GM21529 (cell line): ENCODE data around the gene HOXC13.

Experiments
- ATAC-seq: cut with Tn5 transposase; IDR thresholded peaks from one replicate; pipeline ENCODE4 v1.9.1; 2021; ENCODE audit not compliant: unreplicated experiment

The HOXC13 gene

DNA sequence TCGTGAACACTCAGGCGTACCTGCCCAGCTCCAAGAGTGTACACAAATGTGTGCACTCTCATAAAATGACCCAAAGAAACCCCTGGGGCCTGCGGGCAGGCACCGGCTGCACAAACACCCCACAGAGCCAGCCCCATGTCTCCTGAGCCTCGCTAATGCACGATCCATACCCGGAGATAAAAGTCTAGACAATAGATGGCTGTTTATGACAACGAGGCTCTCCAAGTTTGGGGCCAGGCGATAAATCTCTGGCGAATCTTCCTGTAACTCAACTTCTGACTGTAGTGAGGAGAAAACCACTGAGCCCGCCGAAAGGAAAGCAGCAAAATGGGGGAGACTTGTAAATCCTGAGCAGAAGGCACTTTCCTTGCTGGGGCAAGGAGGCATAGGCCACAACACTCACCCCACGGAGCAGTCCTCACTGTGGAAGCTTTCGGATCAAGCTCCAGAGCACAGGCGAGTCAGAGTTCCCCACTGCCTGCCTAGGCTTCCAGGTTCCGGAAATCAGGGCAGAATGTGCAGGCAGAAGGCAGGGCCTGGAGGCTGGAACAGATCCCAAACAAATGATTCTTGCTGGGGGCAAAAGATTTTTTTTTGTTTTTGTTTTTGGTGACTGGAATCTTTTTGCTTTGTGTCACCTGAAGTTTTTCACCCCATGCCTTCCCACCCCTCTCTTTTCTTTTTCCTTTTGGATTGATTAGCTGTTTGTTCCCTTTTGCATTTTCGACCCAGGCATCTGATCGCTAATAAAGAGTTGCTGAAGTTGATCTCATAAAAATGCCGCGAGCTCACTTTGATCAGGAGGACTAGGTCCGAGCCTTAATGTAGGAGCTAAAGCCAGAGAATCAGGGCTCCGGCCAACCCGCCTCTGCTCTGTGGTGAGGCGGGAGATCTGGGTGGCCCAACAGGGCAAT, 29.8 kb downstream of the HOXC13 start:
- ATAC-seq = no peak

DNA sequence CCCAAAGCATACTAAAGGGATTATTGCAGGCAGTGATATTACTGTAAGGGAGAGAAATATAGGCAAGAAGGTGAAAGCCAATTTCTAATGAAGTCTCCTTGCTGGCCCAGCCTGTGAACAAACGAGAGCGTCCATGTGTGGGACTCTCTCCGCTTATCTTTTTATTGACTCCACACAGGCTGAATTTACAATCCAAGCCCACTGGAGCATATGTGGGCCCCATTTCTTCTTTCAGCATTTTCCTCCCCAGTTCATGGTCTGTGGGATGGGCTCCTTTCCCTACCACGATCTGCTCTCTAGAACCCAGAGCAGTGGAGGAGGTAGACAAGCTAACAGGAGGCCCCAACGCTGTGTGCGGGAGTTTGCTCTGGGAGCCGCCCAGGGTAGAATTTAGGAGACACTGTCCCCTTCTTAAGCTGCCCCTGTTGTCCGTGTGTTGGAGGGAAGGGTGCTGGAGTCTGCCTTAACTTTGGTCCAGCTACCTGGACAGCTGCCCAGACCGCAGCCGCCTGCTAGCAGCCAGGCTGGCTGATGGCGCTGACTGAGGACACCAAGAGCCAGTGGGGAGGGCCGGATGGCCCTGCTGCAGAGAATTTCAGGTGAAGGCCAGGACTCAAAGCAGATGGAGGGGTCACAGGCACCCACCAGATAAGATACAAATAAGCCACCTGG, 31.1 kb downstream of the HOXC13 start:
- ATAC-seq = no peak

DNA sequence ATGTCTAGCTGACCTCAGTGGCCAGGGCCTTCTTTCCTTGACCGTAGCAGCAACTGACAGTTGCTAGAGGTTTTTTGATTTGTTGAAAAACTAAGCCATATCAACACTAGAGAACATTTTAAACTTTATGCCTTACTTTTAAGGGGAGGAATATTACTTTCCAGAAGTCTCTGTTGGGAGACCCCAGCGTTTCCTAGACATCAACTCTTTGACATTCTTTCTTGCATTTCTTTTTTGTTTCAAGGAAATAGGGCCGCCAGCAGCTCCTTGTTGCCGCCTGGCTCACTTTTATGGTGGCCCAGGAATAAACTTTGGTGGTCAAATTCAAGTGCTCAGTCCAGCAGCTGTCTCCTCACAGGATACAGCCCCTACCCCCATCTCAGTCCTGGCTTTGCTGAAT, 31.8 kb downstream of the HOXC13 start:
- no peak for ATAC-seq

DNA sequence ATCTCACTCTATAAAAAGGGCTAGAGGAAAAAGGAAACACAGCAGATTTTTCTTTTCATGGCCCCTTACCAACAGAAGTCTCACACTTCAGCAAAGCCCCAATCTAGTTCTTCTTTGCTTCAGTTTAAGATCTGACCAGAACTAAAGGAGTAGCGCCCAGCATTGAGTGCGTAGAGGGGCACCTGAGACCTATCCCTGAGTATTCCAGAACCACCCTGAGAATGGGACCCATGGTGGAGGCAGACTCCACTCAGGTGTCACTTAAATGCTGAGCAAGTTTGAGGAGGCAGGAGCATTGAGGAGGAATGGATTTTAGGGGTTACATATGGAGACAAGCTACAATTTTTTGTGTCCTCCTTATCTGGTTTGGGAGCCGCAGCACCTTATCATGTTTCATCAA, 32.5 kb downstream of the HOXC13 start:
- ATAC-seq = no peak

DNA sequence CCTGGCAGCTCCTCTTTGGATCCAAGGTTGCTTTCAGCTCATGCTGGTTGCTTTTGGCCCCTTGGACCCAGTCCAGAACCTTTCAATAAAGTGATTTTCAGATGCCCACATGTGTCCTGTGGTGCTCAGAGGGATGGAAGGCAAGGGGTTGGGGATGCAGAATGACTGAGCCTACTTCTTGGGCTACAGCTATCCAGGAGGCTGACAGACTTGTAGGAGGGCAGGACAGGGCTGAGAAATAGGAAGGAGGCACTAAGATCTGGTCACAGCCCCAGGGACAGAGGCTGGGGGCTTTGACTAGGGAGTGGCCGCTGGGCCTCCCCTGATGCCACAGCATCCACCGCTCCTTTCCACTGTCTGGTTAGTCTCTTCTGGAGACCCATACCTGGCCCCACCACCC, 33.1 kb downstream of the HOXC13 start:
- ATAC-seq = no peak

DNA sequence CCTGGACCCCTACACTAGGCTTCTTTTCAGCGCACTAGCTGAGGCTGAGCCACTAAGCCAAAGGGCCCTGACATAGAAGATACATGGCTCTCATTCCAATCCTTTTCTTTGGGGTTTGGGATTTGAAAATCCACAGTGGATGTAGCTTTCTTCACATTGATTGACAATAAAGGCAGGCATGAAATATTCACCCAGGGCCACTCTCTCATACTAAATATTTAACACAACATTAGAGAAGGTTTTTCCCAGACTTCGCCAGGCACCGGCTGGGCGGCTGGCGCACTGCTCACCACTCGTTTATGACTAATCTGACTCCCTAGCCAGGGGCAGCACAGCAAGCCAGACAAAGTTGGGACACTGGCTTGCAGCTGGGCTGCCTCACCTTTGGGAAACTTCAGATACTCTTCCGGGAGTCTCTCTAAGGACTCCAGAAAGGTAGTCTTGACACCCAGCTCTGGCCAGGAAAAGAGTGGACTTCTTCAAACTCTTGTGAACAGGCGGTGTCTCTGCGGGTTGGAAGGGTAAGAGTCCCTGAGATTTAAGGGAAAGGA, 33.6 kb downstream of the HOXC13 start:
- no peak for ATAC-seq

DNA sequence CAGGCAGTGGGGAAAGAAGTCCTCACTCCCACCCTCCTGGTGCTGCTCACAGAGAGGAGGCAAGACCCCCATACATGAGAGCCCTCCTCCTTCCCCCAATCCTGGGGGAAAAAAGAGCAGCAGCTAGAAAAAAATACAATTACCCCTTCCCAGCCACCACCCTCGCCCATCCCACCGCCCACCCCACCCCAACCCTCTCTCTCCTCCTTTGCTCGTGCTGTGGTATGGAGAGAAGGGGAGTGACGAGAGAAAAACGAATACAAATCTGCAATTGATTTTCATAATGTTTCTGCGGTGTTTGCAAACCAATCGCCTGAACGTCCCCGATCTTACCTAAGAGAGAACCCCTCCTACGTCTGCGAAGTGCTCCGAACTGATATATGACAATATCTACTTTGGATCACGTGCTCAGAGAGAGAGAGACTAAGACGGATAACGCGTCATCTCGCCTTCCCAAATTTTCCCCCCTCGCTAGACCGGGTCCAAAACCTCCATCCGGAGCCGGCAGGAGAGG, 34.1 kb downstream of the HOXC13 start, which contains the start of gene HOXC11:
TSS of gene HOXC11 (plus strand) at position 405 of the 514 bp plus-strand sequence. CDS start 116 bp downstream, outside the sequence.
- no peak for ATAC-seq

DNA sequence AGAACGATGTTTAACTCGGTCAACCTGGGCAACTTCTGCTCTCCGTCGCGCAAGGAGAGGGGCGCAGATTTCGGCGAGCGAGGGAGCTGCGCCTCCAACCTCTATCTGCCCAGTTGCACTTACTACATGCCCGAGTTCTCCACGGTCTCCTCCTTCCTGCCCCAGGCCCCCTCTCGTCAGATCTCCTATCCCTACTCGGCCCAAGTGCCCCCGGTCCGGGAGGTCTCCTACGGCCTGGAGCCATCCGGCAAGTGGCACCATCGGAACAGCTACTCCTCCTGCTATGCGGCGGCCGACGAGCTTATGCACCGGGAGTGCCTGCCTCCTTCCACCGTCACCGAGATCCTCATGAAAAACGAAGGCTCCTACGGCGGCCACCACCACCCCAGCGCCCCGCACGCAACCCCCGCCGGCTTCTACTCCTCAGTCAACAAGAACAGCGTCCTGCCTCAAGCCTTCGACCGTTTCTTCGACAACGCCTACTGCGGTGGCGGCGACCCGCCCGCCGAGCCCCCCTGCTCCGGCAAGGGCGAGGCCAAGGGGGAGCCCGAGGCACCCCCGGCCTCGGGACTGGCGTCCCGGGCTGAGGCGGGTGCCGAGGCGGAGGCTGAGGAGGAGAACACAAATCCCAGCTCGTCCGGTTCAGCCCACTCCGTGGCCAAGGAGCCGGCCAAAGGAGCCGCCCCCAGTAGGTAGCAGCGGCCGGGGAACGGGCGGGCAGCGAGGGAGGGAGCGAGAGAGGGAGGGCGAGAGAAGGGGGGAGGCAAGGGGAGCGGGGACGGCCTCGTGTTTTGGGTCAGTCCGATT, 34.8 kb downstream of the HOXC13 start:
- ATAC-seq = no peak

DNA sequence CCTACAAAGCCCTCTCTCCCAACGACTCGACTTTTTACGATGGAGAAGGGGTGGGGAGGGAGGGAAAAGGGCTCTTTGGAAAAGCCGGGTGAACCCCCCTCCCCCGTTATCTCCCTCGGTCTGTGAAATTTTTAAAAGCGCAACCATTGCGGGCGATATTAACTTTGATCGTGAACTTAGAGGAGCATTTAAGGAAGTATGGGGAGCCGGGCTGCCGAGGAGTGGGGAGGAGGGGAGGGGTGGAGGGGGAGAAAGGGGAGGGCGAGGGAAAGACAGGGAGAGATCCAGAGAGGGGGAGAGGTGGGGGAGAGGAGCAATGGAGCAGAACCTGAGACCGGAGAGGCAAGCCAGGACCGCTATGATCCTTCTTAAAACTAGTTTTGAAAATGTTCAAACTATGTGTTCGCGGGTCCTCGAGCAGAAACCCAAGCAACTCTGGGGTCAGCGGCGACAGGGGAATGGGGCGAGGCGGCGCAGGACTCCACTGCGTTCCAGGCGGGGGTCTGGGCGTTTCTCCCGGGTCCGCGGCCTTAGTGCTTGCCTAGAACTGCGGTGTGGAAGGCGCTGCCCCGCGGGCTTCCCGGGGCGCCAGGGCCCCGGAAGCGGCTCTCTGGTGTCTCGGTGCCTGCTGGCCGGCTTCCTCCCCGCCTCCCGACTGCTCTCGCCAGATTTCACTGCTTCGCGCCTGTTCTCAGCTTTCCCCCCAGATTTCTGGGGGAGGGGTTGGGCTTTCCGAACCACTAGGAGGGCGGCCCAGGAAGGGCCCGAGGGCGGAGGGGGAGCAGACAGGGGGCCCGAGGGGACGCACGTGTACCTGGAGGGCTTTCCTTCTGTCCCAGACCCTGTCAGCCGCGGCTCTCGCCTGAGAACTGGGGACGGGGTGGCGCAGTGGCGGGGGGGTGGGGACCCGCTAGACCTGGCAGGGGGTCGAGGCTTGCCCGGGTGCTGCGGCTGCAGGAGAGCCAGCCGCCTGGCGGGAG, 35.7 kb downstream of the HOXC13 start, which contains the start of gene HOTAIR:
TSS of gene HOTAIR (minus strand) at position 871 of the 980 bp plus-strand sequence.
- ATAC-seq = no peak

DNA sequence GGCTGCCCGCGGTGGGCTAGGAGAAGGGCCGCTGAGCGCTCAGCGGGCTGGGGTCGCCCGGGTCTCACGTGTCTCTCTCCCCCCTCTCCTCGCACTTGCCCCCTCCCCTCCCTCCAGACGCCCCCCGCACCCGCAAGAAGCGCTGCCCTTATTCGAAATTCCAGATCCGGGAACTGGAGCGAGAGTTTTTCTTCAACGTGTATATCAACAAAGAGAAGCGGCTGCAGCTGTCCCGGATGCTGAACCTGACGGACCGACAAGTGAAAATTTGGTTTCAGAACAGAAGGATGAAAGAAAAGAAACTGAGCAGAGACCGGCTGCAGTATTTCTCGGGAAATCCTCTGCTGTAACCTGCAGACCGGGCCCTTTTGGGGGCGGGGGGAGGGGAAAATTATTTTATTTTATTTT, 36.4 kb downstream of the HOXC13 start:
- ATAC-seq = no peak

DNA sequence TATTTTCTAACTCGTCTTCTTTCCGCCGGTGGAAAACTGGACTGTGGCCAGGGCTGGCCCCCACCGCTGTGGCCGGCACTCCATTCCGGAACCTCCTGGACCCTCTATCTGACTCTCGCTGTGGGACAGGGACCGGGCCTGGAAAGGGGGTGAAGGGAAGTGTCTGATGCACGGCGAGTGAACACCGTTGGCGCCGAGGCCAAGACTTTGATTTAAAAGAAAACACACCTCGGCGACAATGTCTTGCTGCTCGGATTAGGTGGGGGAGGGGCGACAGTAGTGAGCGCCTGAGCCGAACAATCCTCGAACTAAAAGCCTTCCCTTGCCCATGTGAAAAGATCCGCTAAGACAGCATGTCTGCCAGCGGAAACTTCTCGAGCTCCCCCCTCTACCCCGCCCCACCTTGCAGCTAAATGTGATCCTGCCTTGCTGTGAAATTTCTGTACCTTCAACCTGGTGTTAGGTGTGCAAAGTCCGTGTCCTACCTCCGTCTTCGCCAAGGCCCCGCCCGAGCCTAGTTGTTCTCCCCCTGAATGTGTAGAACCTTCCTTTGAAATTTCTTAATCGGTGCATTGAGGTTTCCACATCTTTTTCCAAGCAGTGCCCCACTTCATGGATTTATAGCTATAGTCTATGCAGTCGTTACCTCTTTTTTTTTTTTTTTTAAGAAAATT, 37.0 kb downstream of the HOXC13 start:
- ATAC-seq = no peak

DNA sequence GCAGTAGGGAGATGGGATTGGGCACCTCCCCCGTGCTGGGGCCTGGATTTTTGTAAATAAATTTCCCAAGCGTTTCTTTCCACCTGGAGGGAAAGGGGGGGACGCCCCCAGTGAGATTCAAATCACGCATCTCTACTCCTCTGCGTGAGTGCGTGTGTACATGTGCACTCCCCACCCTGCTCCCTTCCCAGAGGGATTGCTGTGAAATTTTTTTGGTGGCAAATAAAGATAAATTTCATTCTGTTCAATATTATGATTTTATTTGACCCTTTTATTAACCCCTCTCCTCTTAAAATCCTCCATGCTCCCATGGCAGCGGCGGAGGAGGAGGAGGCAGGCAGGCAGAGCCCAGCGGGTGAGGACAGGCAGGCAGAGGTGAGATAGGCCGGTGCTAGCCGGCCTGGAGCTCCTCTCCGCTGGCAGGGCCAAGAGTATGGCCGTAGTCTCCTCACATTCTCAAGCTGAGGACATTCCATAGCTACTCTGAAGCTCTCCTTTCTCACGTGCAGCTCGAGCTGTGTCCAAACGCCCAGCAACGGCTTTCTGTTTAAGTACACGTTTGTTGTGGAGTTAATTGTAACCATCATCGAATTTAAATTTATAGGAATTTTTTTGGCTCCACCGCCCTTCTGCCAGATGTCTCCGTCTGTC, 37.7 kb downstream of the HOXC13 start:
- ATAC-seq = no peak

DNA sequence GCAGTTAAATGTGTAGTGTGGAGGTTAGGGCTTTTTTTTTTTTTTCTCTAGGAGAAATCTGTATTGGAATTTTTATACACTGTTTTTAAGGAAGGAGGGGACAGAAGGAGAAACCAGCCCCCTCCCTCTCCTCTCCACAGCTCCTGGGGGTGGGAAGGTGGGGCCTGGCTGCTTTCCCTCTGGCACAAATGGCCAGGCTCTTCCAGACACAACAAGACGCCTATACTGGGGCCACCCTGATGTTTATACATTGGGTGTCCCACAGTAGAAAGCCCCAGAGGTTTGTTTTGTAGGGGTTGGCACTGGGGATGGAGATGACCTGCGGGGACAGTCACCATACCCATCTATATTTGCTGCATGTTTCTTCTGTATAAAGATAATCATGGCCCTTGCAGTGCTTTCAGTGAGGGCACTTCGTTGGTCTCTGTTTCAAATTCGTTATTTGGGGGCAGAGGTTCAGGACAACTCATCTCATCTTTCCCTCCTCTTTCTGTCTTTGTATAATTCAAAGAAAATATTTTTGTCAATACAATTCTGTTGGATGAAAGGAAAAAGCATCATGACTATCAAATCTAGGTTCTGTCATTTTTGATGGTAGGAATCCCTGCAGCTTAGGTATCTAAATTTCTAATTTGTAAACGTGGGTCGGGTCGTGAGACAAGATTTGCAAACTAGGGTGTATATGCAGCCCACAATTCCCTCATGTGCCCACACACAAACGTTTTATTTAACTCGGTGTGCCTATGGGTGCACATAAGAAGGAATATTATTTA, 38.4 kb downstream of the HOXC13 start:
- ATAC-seq = no peak

DNA sequence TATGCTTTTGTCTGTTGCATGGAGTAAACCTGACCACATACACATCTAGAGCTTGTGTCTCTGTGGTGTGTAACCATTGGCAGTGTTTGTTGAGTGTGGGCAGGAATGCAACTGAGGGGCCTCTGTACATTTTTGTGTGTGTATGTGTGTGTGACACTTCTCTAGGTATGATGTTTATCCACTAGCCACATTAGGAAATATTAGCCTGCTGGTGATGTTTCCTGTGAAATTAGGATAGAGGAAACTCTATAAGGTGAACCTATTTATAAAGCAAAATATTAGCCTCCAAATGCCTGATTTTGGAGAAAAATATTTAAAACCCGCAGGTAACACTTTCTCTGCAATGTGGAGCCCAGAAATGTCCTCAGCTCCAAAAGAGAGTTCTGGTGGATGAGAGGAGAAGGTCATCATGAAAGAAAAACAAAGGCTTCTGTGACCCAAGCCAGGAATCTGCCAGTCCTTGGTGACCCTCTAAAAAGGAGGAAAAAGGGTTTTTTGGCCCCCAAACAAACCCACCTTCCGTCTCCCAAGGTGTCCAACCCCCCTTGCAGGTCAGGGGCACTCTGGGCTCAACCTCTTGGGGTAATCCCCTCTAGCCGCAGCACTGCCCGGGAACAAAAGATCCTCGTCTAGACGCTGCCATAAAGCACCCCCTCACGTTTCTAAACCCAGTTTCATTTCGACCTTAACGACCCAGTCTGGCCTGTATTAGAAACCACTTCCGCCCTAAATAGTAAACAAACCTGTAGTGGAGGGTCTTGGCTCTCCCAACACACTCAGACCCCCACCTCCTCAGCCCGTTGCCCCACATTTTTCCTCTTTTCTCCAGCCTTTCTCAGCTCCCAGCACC, 39.2 kb downstream of the HOXC13 start:
- no peak for ATAC-seq

DNA sequence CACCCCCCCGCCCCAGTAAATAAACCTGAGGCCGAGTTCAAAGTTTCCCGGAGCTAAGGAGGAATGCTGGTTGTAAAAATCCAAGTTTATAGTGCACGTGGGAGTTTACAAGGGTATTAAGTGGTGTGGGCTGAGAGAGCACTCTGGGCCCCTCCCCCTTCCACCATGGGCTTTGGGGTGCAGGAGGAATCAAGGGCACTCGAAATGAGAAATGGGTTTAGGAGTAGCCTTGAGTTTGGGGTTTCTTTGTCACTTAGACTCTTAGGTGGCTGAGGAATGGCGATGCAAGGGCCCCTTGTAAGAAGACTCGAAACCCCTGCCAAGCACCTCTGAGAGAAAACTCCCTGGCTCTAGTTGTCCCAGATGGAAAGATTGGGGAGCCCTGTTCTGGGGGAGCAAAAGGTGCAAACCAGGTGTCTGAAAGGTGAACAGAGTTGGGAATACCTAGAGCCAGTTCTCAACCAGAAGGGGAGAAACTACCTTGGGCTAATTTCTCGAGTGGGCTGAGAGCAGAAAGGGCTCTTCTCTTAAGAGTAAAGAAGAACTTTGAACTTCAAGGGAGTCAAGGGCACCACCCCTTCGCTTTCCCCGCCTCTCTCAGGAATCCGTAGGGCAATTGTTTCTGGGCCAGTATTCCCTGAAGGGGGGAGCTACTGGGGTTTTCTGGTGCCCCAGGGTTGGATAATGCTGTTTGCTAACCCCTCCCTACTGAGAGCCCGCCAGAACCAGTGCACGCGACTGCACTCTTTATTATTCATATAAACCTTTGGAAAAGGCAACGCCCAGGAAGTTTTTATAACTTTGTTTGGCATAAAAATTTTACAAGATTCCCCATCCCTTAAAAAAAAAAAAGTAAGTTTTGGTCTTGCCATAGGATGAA, 40.1 kb downstream of the HOXC13 start:
- ATAC-seq = no peak
